Trophoblast cell (in vitro differentiated cells and primary cell): ENCODE measurements around the gene KRT12.
"Not testable (repeated sequence)": the region's sequence is repeated elsewhere in the genome, so short reads cannot be mapped to it uniquely, and the experiment has no call there.

ENCODE experiments used
- DNase-seq, 2 donors: peaks; one replicate each; pipeline ENCODE4 v3.0.0-alpha.2; 2016
- H2AFZ ChIP-seq: 2 replicates; pipeline ENCODE4 v1.6.1; 2013; ENCODE audit warnings: low read length, moderate library complexity, mild to moderate bottlenecking; ENCODE audit not compliant: insufficient read depth, poor library complexity
- H2AK5ac ChIP-seq: 2 replicates; pipeline ENCODE4 v1.6.1; 2013; ENCODE audit warnings: mild to moderate bottlenecking, low read length
- H2BK120ac ChIP-seq: 2 replicates; pipeline ENCODE4 v1.6.1; 2013; ENCODE audit warnings: low read length, mild to moderate bottlenecking, moderate library complexity; ENCODE audit not compliant: insufficient read depth, poor library complexity
- H2BK12ac ChIP-seq: 2 replicates; pipeline ENCODE4 v1.6.1; 2013; ENCODE audit warnings: mild to moderate bottlenecking, low read length, moderate library complexity
- H2BK5ac ChIP-seq: 2 replicates; pipeline ENCODE4 v1.6.1; 2013; ENCODE audit warnings: low read length, low read depth, moderate library complexity, mild to moderate bottlenecking; ENCODE audit not compliant: poor library complexity
- H3K14ac ChIP-seq: 2 replicates; pipeline ENCODE4 v1.6.1; 2013; ENCODE audit warnings: mild to moderate bottlenecking, low read length
- H3K18ac ChIP-seq: 2 replicates; pipeline ENCODE4 v1.6.1; 2013; ENCODE audit warnings: mild to moderate bottlenecking, low read length
- H3K23ac ChIP-seq: 2 replicates; pipeline ENCODE4 v1.6.1; 2013; ENCODE audit warnings: low read length
- H3K27ac ChIP-seq: 2 replicates; pipeline ENCODE4 v1.5.1; 2013; ENCODE audit warnings: low read depth, mild to moderate bottlenecking, inconsistent platforms, low read length, moderate library complexity
- H3K27me3 ChIP-seq: 2 replicates; pipeline ENCODE4 v1.6.1; 2013; ENCODE audit warnings: inconsistent platforms, mild to moderate bottlenecking, low read length, moderate library complexity; ENCODE audit not compliant: insufficient read depth
- H3K36me3 ChIP-seq, 2 experiments: 1 replicate in 1 of 2; 2 replicates in 1 of 2; pipeline ENCODE4 v1.6.1; 2013; ENCODE audit warnings: low read length in 2 of 2, mild to moderate bottlenecking in 2 of 2, moderate library complexity in 1 of 2; ENCODE audit not compliant: insufficient read depth in 2 of 2, control insufficient read depth in 1 of 2
- H3K4ac ChIP-seq: 2 replicates; pipeline ENCODE4 v1.6.1; 2013; ENCODE audit warnings: low read depth, mild to moderate bottlenecking, low read length, moderate library complexity
- H3K4me1 ChIP-seq, 2 experiments: 1 replicate in 1 of 2; 2 replicates in 1 of 2; pipeline ENCODE4 v1.6.1; 2013; ENCODE audit warnings: low read length in 2 of 2, mild to moderate bottlenecking in 2 of 2, moderate library complexity in 1 of 2; ENCODE audit not compliant: insufficient read depth in 2 of 2, control insufficient read depth in 1 of 2
- H3K4me2 ChIP-seq: 2 replicates; pipeline ENCODE4 v1.6.1; 2013; ENCODE audit warnings: inconsistent platforms, mild to moderate bottlenecking, low read length, moderate library complexity
- H3K4me3 ChIP-seq: 2 replicates; pipeline ENCODE4 v1.5.1; 2013; ENCODE audit warnings: mild to moderate bottlenecking, low read depth, low read length, inconsistent platforms
- H3K79me1 ChIP-seq: one replicate; pipeline ENCODE4 v1.6.1; 2013; ENCODE audit warnings: low read length
- H3K79me2 ChIP-seq: 2 replicates; pipeline ENCODE4 v1.6.1; 2013; ENCODE audit warnings: low read length, mild to moderate bottlenecking; ENCODE audit not compliant: control insufficient read depth, insufficient read depth, poor library complexity
- H3K9ac ChIP-seq: 2 replicates; pipeline ENCODE4 v1.6.1; 2013; ENCODE audit warnings: mild to moderate bottlenecking, low read length
- H3K9me3 ChIP-seq: 2 replicates; pipeline ENCODE4 v1.6.1; 2013; ENCODE audit warnings: low read depth, mild to moderate bottlenecking, control low read depth, inconsistent platforms, low read length; ENCODE audit not compliant: insufficient read depth
- H4K12ac ChIP-seq: 2 replicates; pipeline ENCODE4 v1.6.1; 2013; ENCODE audit warnings: low read depth, mild to moderate bottlenecking, low read length, moderate library complexity
- H4K8ac ChIP-seq: 2 replicates; pipeline ENCODE4 v1.6.1; 2013; ENCODE audit warnings: low read depth, mild to moderate bottlenecking, low read length, moderate library complexity
- H4K91ac ChIP-seq: one replicate; pipeline ENCODE4 v1.6.1; 2013; ENCODE audit warnings: low read depth, mild to moderate bottlenecking, low read length, moderate library complexity
- WGBS: extraction: QIAGEN DNeasy Blood & Tissue Kit; methylation state at CpG from one replicate; pipeline ENCODE4 v1.1.7; 2013; ENCODE audit warnings: missing lambda C conversion rate; ENCODE audit not compliant: insufficient read length, insufficient coverage; ENCODE audit errors: extremely low coverage; 5-methylcytosine and 5-hydroxymethylcytosine counted together

The KRT12 gene

GRCh38 chr17:40814657-40815056, 52.4 kb downstream of the KRT12 start:
- H2AFZ ChIP-seq, H3K23ac ChIP-seq, DNase-seq, H4K91ac ChIP-seq, H3K18ac ChIP-seq, H3K27ac ChIP-seq, H2BK12ac ChIP-seq, H3K4me2 ChIP-seq, H3K79me2 ChIP-seq, H3K36me3 ChIP-seq, H3K14ac ChIP-seq, H3K27me3 ChIP-seq, H4K8ac ChIP-seq, H3K9ac ChIP-seq, H3K9me3 ChIP-seq, H3K4me3 ChIP-seq, H3K4ac ChIP-seq, H2BK5ac ChIP-seq, H3K4me1 ChIP-seq, H3K79me1 ChIP-seq, H4K12ac ChIP-seq, H2AK5ac ChIP-seq, H2BK120ac ChIP-seq: not testable (repeated sequence)
- WGBS: no CpG with 5 or more reads among the region's 3 CpGs

- Histone ChIP-seq H3K36me3 (peaks cover 0 to 7% of the 10 kb centered on the region in 2 experiments), H3K4me2 (no peak overlapping the region), H2AK5ac (no peak overlapping the region), H3K27ac (no peak overlapping the region), H2BK12ac (no peak overlapping the region), H3K23ac (no peak overlapping the region), H3K4ac (no peak overlapping the region), H3K9me3 (peaks cover 1% of the 10 kb centered on the region), H3K18ac (no peak overlapping the region), H3K79me2 (peaks cover 2% of the 10 kb centered on the region), H3K9ac (no peak overlapping the region), H3K4me3 (no peak overlapping the region), H3K27me3 (no peaks in the 10 kb centered on the region), H2BK120ac (no peak overlapping the region), H3K14ac (no peak overlapping the region), H4K12ac (no peak overlapping the region), H4K91ac (no peak overlapping the region), H3K4me1 (no peaks in the 10 kb centered on the region), H3K79me1 (peaks cover 3% of the 10 kb centered on the region), H2AFZ (no peak overlapping the region), H2BK5ac (no peak overlapping the region), H4K8ac (no peak overlapping the region)
- no CpG with 5 or more reads among the region's 4 CpGs for WGBS
- DNase-seq: no peak
These were observed 53.2 kb downstream of the KRT12 start for GRCh38 chr17:40813804-40814203.

GRCh38 chr17:40812639-40813038, 54.4 kb downstream of the KRT12 start:
- H3K79me2 ChIP-seq: no peaks in the 10 kb centered on the region
- H3K4me3 ChIP-seq: no peak overlapping the region
- H3K27me3 ChIP-seq: no peaks in the 10 kb centered on the region
- no peak overlapping the region for H3K23ac ChIP-seq
- no peak overlapping the region for H3K18ac ChIP-seq
- no peaks in the 10 kb centered on the region for H3K79me1 ChIP-seq
- no peak overlapping the region for H4K91ac ChIP-seq
- no CpG with 5 or more reads among the region's 3 CpGs for WGBS
- no peak overlapping the region for H3K27ac ChIP-seq
- H4K8ac ChIP-seq: no peak overlapping the region
- no peak for DNase-seq
- no peak overlapping the region for H3K9ac ChIP-seq
- no peaks in the 10 kb centered on the region for H3K4me1 ChIP-seq
- no peak overlapping the region for H2BK120ac ChIP-seq
- no peak overlapping the region for H2BK12ac ChIP-seq
- H3K4ac ChIP-seq: no peak overlapping the region
- no peak overlapping the region for H3K14ac ChIP-seq
- H4K12ac ChIP-seq: no peak overlapping the region
- peaks cover 0 to 7% of the 10 kb centered on the region in 2 experiments for H3K36me3 ChIP-seq
- no peak overlapping the region for H3K4me2 ChIP-seq
- H2AK5ac ChIP-seq: no peak overlapping the region
- H2AFZ ChIP-seq: no peak overlapping the region
- no peak overlapping the region for H2BK5ac ChIP-seq
- peaks cover 1% of the 10 kb centered on the region for H3K9me3 ChIP-seq
